Endothelial cell of umbilical vein (primary cell): ENCODE results near the gene KRABD2.

Source experiments
- BruUV-seq: library from RNA; stranded (reverse); fragments of 400-500 nt; replicated peaks from 2 replicates; lab custom pipeline; 2021; lab: Mats Ljungman, UMichigan
- CTCF ChIA-PET: fragments of 300-600, 350-600 bp; sonication (Branson Sonifier 250); formaldehyde crosslinking; loops from one replicate; lab custom pipeline; 2021; ENCODE audit warnings: antibody characterized with exemption, inconsistent platforms; lab: Charles Lee
- POLR2A ChIA-PET: fragments of 300-600, 350-600 bp; sonication (Branson Sonifier 250); formaldehyde crosslinking; loops from one replicate; lab custom pipeline; 2021; ENCODE audit warnings: antibody characterized with exemption, inconsistent platforms; lab: Charles Lee
- DNase-seq: peaks from one replicate; pipeline ENCODE4 v3.0.0-alpha.2; 2011; ENCODE audit warnings: low read depth, low spot score
- FAIRE-seq: peaks from 2 replicates; lab custom pipeline; 2011; peaks lifted over from hg19 to GRCh38; lab: Jason Lieb, UNC
- H2AFZ ChIP-seq: 2 replicates; pipeline ENCODE4 v1.6.0; 2012; ENCODE audit warnings: low read depth, low read length, control low read depth, inconsistent platforms
- H3K27ac ChIP-seq: 2 replicates; pipeline ENCODE4 v1.5.1; 2011; ENCODE audit warnings: low read depth, mild to moderate bottlenecking, control low read depth, low read length, moderate library complexity; ENCODE audit not compliant: insufficient read depth
- H3K27me3 ChIP-seq, 2 experiments: 2 replicates each; pipeline versions ENCODE4 v1.6.0 to v1.6.1; 2011; ENCODE audit warnings: low read length in 2 of 2, mixed read lengths in 1 of 2; ENCODE audit not compliant: control insufficient read depth in 2 of 2, insufficient read depth in 2 of 2
- H3K36me3 ChIP-seq, 2 experiments: 2 replicates in 1 of 2; 3 replicates in 1 of 2; pipeline ENCODE4 v1.5.1; 2011; ENCODE audit warnings: low read length in 2 of 2, mild to moderate bottlenecking in 1 of 2, moderate library complexity in 1 of 2; ENCODE audit not compliant: control insufficient read depth in 2 of 2, insufficient read depth in 2 of 2; ENCODE audit errors: extremely low read depth in 1 of 2
- H3K4me1 ChIP-seq: 3 replicates; pipeline ENCODE4 v1.5.1; 2011; ENCODE audit warnings: mild to moderate bottlenecking, low read length; ENCODE audit not compliant: control insufficient read depth, insufficient read depth; ENCODE audit errors: extremely low read depth
- H3K4me2 ChIP-seq: 2 replicates; pipeline ENCODE4 v1.6.1; 2011; ENCODE audit warnings: low read length, control low read depth, mixed read lengths; ENCODE audit not compliant: insufficient read depth
- H3K4me3 ChIP-seq, 3 experiments: fragments of 200-600 bp in 1 of 3; sonication (generic), shearing (Covaris generic) in 1 of 3; replicated peaks in 1 of 3; 2 replicates each; pipeline ENCODE4 v1.5.1; 2011 to 2016; ENCODE audit warnings: control low read depth in 3 of 3, low read length in 3 of 3, mild to moderate bottlenecking in 2 of 3, inconsistent platforms in 1 of 3, low read depth in 1 of 3, moderate library complexity in 1 of 3; ENCODE audit not compliant: insufficient read depth in 1 of 3
- H3K79me2 ChIP-seq: 2 replicates; pipeline ENCODE4 v1.6.0; 2012; ENCODE audit warnings: low read length, inconsistent platforms; ENCODE audit not compliant: control insufficient read depth, insufficient read depth
- H3K9ac ChIP-seq: replicated peaks from 2 replicates; pipeline ENCODE3; 2011; ENCODE audit warnings: low read length, control low read depth; ENCODE audit not compliant: insufficient read depth; ENCODE audit errors: extremely low read depth
- H3K9me1 ChIP-seq: replicated peaks from 3 replicates; pipeline ENCODE4 v1.6.0; 2011; ENCODE audit warnings: mild to moderate bottlenecking, low read length; ENCODE audit not compliant: control insufficient read depth, insufficient read depth; ENCODE audit errors: extremely low read depth
- H3K9me3 ChIP-seq: replicated peaks from 2 replicates; pipeline ENCODE4 v1.5.1; 2012; ENCODE audit warnings: low read length, inconsistent platforms; ENCODE audit not compliant: control insufficient read depth, insufficient read depth
- H4K20me1 ChIP-seq: replicated peaks from 2 replicates; pipeline ENCODE3; 2011; ENCODE audit warnings: mild to moderate bottlenecking, low read length; ENCODE audit not compliant: control insufficient read depth, insufficient read depth; ENCODE audit errors: extremely low read depth
- CTCF ChIP-seq, 2 donors: IDR thresholded peaks; 1 replicate in 1 of 2; 2 replicates in 1 of 2; pipeline ENCODE4 v1.5.1; 2011; ENCODE audit warnings: low read length in 2 of 2, mild to moderate bottlenecking in 2 of 2, moderate library complexity in 2 of 2, control low read depth in 1 of 2, inconsistent platforms in 1 of 2, low read depth in 1 of 2; ENCODE audit not compliant: insufficient read depth in 1 of 2; ENCODE audit errors: extremely low read depth in 1 of 2
- EZH2 ChIP-seq: IDR thresholded peaks from 2 replicates; pipeline ENCODE4 v1.6.1; 2012; ENCODE audit warnings: borderline replicate concordance, low read depth, mild to moderate bottlenecking, moderate library complexity, low read length, inconsistent platforms; ENCODE audit not compliant: severe bottlenecking
- FOS ChIP-seq: IDR thresholded peaks from 2 replicates; pipeline ENCODE4 v1.6.1; 2011; ENCODE audit warnings: mild to moderate bottlenecking, low read length, moderate library complexity, borderline replicate concordance; ENCODE audit not compliant: insufficient read depth
- GATA2 ChIP-seq: IDR thresholded peaks from 2 replicates; pipeline ENCODE4 v1.7.0; 2011; ENCODE audit warnings: low read depth, mild to moderate bottlenecking, moderate library complexity, mixed read lengths, low read length; ENCODE audit not compliant: insufficient read length, insufficient read depth
- JUN ChIP-seq: IDR thresholded peaks from 2 replicates; pipeline ENCODE4 v1.6.1; 2011; ENCODE audit warnings: borderline replicate concordance, low read depth; ENCODE audit not compliant: insufficient read length, insufficient read depth
- MAX ChIP-seq: IDR thresholded peaks from 2 replicates; pipeline ENCODE4 v1.6.1; 2011; ENCODE audit not compliant: insufficient read depth, insufficient read length
- MYC ChIP-seq: IDR thresholded peaks from one replicate; pipeline ENCODE4 v1.6.1; 2011; ENCODE audit warnings: mild to moderate bottlenecking, low read depth, low read length
- POLR2A ChIP-seq: IDR thresholded peaks from 2 replicates; pipeline ENCODE4 v1.6.1; 2012; ENCODE audit warnings: low read depth, mild to moderate bottlenecking, control low read depth, low read length
- POLR2AphosphoS5 ChIP-seq: IDR thresholded peaks from 2 replicates; pipeline ENCODE4 v1.6.1; 2012; ENCODE audit warnings: low read depth, mild to moderate bottlenecking, control low read depth, low read length, moderate library complexity; ENCODE audit not compliant: insufficient read depth
- dilution Hi-C: fragments of 300-500 bp; cut with MboI; formaldehyde crosslinking; loops from one replicate; pipeline ENCODE4 v1.15.0; 2019; ENCODE audit warnings: low sequenced_read_pairs; ENCODE audit not compliant: extremely low pct_ligation_motif_present
- intact Hi-C: fragments of 100-400 bp; cut with micrococcal nuclease; formaldehyde crosslinking; loops from one replicate; pipeline ENCODE4 v1.10.0; 2022

Gene KRABD2

GRCh38 chr17:8406174-8406573 is 29.7 kb upstream of the KRABD2 start:
- POLR2A ChIA-PET: no interaction called here
- TF ChIP-seq GATA2: no peak
- no peak for TF ChIP-seq MAX
- TF ChIP-seq JUN: no peak
- TF ChIP-seq FOS: no peak
- TF ChIP-seq CTCF (IDR thresholded peaks at IDR 0.05; ENCODE audit: extremely low read depth in 1 of 2, insufficient read depth in 1 of 2, low read depth in 1 of 2, low read length in 2 of 2): no peak
- TF ChIP-seq MYC: no peak
- TF ChIP-seq EZH2: no peak
- no peak for TF ChIP-seq POLR2A
- no peak for TF ChIP-seq POLR2AphosphoS5
- no TSS peak for BruUV-seq

More at GRCh38 chr17:8406174-8406573, 29.7 kb upstream of the KRABD2 start:
- dilution Hi-C loops: no loop called here
- Histone ChIP-seq H3K9ac (no peak overlapping the region), H3K4me1 (no peaks in the 10 kb centered on the region), H3K27me3 (no peaks in the 10 kb centered on the region), H3K27ac (no peak overlapping the region), H3K9me1 (no peaks in the 10 kb centered on the region), H2AFZ (no peak overlapping the region), H4K20me1 (no peaks in the 10 kb centered on the region), H3K79me2 (no peaks in the 10 kb centered on the region), H3K4me3 (no peak overlapping the region), H3K9me3 (no peaks in the 10 kb centered on the region), H3K36me3 (no peaks in the 10 kb centered on the region), H3K4me2 (no peak overlapping the region)
- FAIRE-seq (no peak), DNase-seq (no peak)
- CTCF ChIA-PET: interaction anchor here (0.7 to 1.8 kb wide), 4 partner anchors 23 to 380 kb away, joined by 3 to 6 read pairs (median 5); partner anchors contain the start of gene NDEL1
- intact Hi-C loops: no loop called here
